HCT116 (cell line): ENCODE measurements around the gene ABHD2. TPM values are rescaled to one million over a fixed set of nuclear protein-coding genes. Genes with fewer than 3 reads are reported as not detected.
"Not testable (repeated sequence)": the region's sequence is repeated elsewhere in the genome, so short reads cannot be mapped to it uniquely, and the experiment has no call there.

Experiments
- ATAC-seq: fragments of 200-7000 bp; cut with Tn5 transposase; 2 replicates; pipeline ENCODE4 v1.9.1; 2020; ENCODE audit warnings: mild to moderate bottlenecking, moderate library complexity
- BruUV-seq: library from RNA; stranded (reverse); fragments of 400-500 nt; replicated peaks from 2 replicates; lab custom pipeline; 2021; lab: Mats Ljungman, UMichigan
- CTCF ChIA-PET: fragments of 300-600 bp; sonication (Branson Sonifier 250); formaldehyde crosslinking; loops from one replicate; lab custom pipeline; 2021; ENCODE audit warnings: antibody characterized with exemption; lab: Charles Lee
- POLR2A ChIA-PET: fragments of 300-600, 350-600 bp; sonication (Branson Sonifier 250); formaldehyde crosslinking; loops from one replicate; lab custom pipeline; 2021; ENCODE audit warnings: antibody characterized with exemption; lab: Charles Lee
- RAD21 ChIA-PET, 2 experiments: fragments of 300-600 bp; sonication (Branson Sonifier 250); formaldehyde crosslinking; loops; one replicate each; lab custom pipeline; 2023; ENCODE audit warnings: low total read pairs in 2 of 2; ENCODE audit not compliant: uncharacterized antibody in 2 of 2, unreplicated experiment in 2 of 2, low non-redundant PET in 1 of 2; lab: Charles Lee
- DNase-seq: peaks from one replicate; pipeline ENCODE4 v3.0.0-alpha.2; 2010; ENCODE audit warnings: low read depth, low spot score
- H2AFZ ChIP-seq: fragments of 200-600 bp; shearing (Covaris generic), sonication (generic); 2 replicates; pipeline ENCODE4 v1.6.1; 2017; ENCODE audit warnings: low read depth, mixed run types, mixed read lengths, antibody characterized with exemption, low read length; ENCODE audit not compliant: poor library complexity, severe bottlenecking
- H3K27ac ChIP-seq: 2 replicates; pipeline ENCODE4 v1.5.1; 2012; ENCODE audit warnings: low read depth, low read length
- H3K27me3 ChIP-seq: fragments of 200-600 bp; sonication (generic); 2 replicates; pipeline ENCODE4 v1.6.1; 2016; ENCODE audit warnings: mixed run types, low read length, mixed read lengths; ENCODE audit not compliant: insufficient read depth
- H3K36me3 ChIP-seq, 2 experiments: fragments of 200-500 bp in 1 of 2; fragments of 200-600 bp in 1 of 2; sonication (Bioruptor generic) in 1 of 2; sonication (generic) in 1 of 2; 2 replicates each; pipeline versions ENCODE4 v1.5.1 to v1.6.1; 2014 to 2016; ENCODE audit warnings: low read length in 2 of 2, inconsistent platforms in 1 of 2, mixed read lengths in 1 of 2, mixed run types in 1 of 2; ENCODE audit not compliant: insufficient read depth in 2 of 2, control insufficient read depth in 1 of 2
- H3K4me1 ChIP-seq, 2 experiments: fragments of 200-600 bp in 1 of 2; sonication (generic) in 1 of 2; 2 replicates each; pipeline versions ENCODE4 v1.5.1 to v1.6.1; 2012 to 2017; ENCODE audit warnings: low read length in 2 of 2, inconsistent platforms in 1 of 2, mild to moderate bottlenecking in 1 of 2, mixed read lengths in 1 of 2, mixed run types in 1 of 2, moderate library complexity in 1 of 2; ENCODE audit not compliant: insufficient read depth in 2 of 2, control insufficient read depth in 1 of 2
- H3K4me2 ChIP-seq: fragments of 200-600 bp; sonication (generic); 2 replicates; pipeline ENCODE4 v1.6.1; 2017; ENCODE audit warnings: mixed run types, low read length, mixed read lengths
- H3K4me3 ChIP-seq, 2 experiments: fragments of 200-600 bp in 1 of 2; sonication (generic) in 1 of 2; replicated peaks in 1 of 2; 2 replicates each; pipeline ENCODE4 v1.5.1; 2011 to 2016; ENCODE audit warnings: low read length in 2 of 2, control low read depth in 1 of 2, low read depth in 1 of 2, mild to moderate bottlenecking in 1 of 2, mixed read lengths in 1 of 2, mixed run types in 1 of 2
- H3K79me2 ChIP-seq: fragments of 200-600 bp; sonication (generic); 2 replicates; pipeline ENCODE4 v1.6.1; 2017; ENCODE audit warnings: mild to moderate bottlenecking, mixed run types, low read length, moderate library complexity, mixed read lengths; ENCODE audit not compliant: insufficient read depth
- H3K9ac ChIP-seq: fragments of 200-600 bp; sonication (generic); 2 replicates; pipeline ENCODE4 v1.6.1; 2016; ENCODE audit warnings: low read length, mixed read lengths
- H3K9me2 ChIP-seq: fragments of 200-600 bp; sonication (generic), shearing (Covaris generic); 2 replicates; pipeline ENCODE4 v1.6.1; 2017; ENCODE audit warnings: mixed run types, mild to moderate bottlenecking, moderate library complexity; ENCODE audit not compliant: insufficient read depth
- H3K9me3 ChIP-seq, 2 experiments: fragments of 200-500 bp in 1 of 2; fragments of 200-600 bp in 1 of 2; sonication (Bioruptor generic) in 1 of 2; sonication (generic) in 1 of 2; 2 replicates each; pipeline ENCODE4 v1.6.1; 2014 to 2017; ENCODE audit warnings: low read length in 2 of 2, mixed read lengths in 2 of 2, inconsistent platforms in 1 of 2, low read depth in 1 of 2, mild to moderate bottlenecking in 1 of 2, mixed run types in 1 of 2, moderate library complexity in 1 of 2; ENCODE audit not compliant: control insufficient read depth in 1 of 2, insufficient read depth in 1 of 2
- H4K20me1 ChIP-seq: fragments of 200-600 bp; sonication (generic), shearing (Covaris generic); 2 replicates; pipeline ENCODE4 v1.6.1; 2017; ENCODE audit warnings: mixed run types, mild to moderate bottlenecking, moderate library complexity; ENCODE audit not compliant: insufficient read depth
- CBX3 ChIP-seq: IDR thresholded peaks from 2 replicates; pipeline ENCODE4 v1.6.1; 2012; ENCODE audit warnings: low read depth
- CEBPB ChIP-seq: IDR thresholded peaks from 2 replicates; pipeline ENCODE4 v1.6.1; 2012; ENCODE audit warnings: low read depth
- EZH2 ChIP-seq: fragments of 200-600 bp; sonication (generic); IDR thresholded peaks from 2 replicates; pipeline ENCODE4 v1.6.1; 2017; ENCODE audit warnings: antibody characterized with exemption, mixed run types
- EZH2phosphoT487 ChIP-seq: fragments of 200-600 bp; IDR thresholded peaks from 2 replicates; pipeline ENCODE4 v1.6.1; 2018; ENCODE audit warnings: antibody characterized with exemption, borderline replicate concordance
- FOSL1 ChIP-seq: IDR thresholded peaks from 2 replicates; pipeline ENCODE4 v1.6.1; 2012; ENCODE audit warnings: low read depth
- POLR2A ChIP-seq: IDR thresholded peaks from 2 replicates; pipeline ENCODE4 v1.7.0; 2011; ENCODE audit warnings: borderline replicate concordance; ENCODE audit not compliant: insufficient read depth, insufficient read length; ENCODE audit errors: extremely low read depth
- RAD21 ChIP-seq: IDR thresholded peaks from 2 replicates; pipeline ENCODE4 v1.6.1; 2012; ENCODE audit warnings: low read depth, mild to moderate bottlenecking
- REST ChIP-seq: IDR thresholded peaks from 2 replicates; pipeline ENCODE4 v1.6.1; 2012; ENCODE audit warnings: low read depth
- SP1 ChIP-seq: IDR thresholded peaks from 2 replicates; pipeline ENCODE4 v1.6.1; 2012; ENCODE audit warnings: low read depth
- ZNF274 ChIP-seq: fragments of 200-500 bp; sonication (Bioruptor generic); IDR thresholded peaks from 2 replicates; pipeline ENCODE4 v1.6.1; 2014; ENCODE audit warnings: mild to moderate bottlenecking, low read depth, low read length, inconsistent platforms
- intact Hi-C: fragments of 100-400 bp; cut with micrococcal nuclease; formaldehyde crosslinking; loops from 2 replicates; pipeline ENCODE4 v1.10.0; 2022
- total RNA-seq: library from RNA; stranded (reverse); gene quantifications from one replicate; pipeline ENCODE4 v1.2.1, GENCODE V29; 2021; ENCODE audit not compliant: unreplicated experiment
- TF ChIP-seq, protein P1 (sequence below): IDR thresholded peaks from 2 replicates; pipeline ENCODE4 v1.6.1; 2011; ENCODE audit warnings: mild to moderate bottlenecking, low read length, moderate library complexity; ENCODE audit not compliant: insufficient replicate concordance; ENCODE audit errors: extremely low read depth

The ABHD2 gene
- total RNA-seq, 1 experiment from 2014 or later, result 40.8 TPM

GRCh38 chr15:89140595-89140994 is 52.3 kb downstream of the ABHD2 start:
- ATAC-seq (no peak), DNase-seq (no peak)
- no peaks in the 10 kb centered on the region for H3K36me3 ChIP-seq
- no peak overlapping the region for H3K4me3 ChIP-seq
- no peaks in the 10 kb centered on the region for H3K79me2 ChIP-seq
- no peak overlapping the region for H3K27ac ChIP-seq
- H3K4me1 ChIP-seq, result peaks cover 0 to 5% of the 10 kb centered on the region in 2 experiments; a peak in 1 of 4 replicates
- RAD21 ChIA-PET, result no interaction called here
- POLR2A ChIA-PET, result no interaction called here
- H3K4me2 ChIP-seq, result no peak overlapping the region
- no peaks in the 10 kb centered on the region for H3K9me2 ChIP-seq
- intact Hi-C loops, result no loop called here
- CTCF ChIA-PET, result interaction anchor here (1.4 kb wide), 1 partner anchor 37 kb away, joined by 4 read pairs; no protein-coding TSS in a partner anchor
- no TSS peak for BruUV-seq
- no peaks in the 10 kb centered on the region for H3K9me3 ChIP-seq
- no peaks in the 10 kb centered on the region for H4K20me1 ChIP-seq
- no peak overlapping the region for H3K9ac ChIP-seq
- no peak overlapping the region for H2AFZ ChIP-seq
- H3K27me3 ChIP-seq, result no peaks in the 10 kb centered on the region
- TF ChIP-seq CBX3, result no peak
- no peak for TF ChIP-seq POLR2A
- no peak for TF ChIP-seq ZNF274
- TF ChIP-seq EZH2phosphoT487, result no peak
- TF ChIP-seq FOSL1, result no peak
- TF ChIP-seq RAD21, result no peak
- no peak for TF ChIP-seq EZH2
- no peak for TF ChIP-seq CEBPB
- TF ChIP-seq, protein P1, sequence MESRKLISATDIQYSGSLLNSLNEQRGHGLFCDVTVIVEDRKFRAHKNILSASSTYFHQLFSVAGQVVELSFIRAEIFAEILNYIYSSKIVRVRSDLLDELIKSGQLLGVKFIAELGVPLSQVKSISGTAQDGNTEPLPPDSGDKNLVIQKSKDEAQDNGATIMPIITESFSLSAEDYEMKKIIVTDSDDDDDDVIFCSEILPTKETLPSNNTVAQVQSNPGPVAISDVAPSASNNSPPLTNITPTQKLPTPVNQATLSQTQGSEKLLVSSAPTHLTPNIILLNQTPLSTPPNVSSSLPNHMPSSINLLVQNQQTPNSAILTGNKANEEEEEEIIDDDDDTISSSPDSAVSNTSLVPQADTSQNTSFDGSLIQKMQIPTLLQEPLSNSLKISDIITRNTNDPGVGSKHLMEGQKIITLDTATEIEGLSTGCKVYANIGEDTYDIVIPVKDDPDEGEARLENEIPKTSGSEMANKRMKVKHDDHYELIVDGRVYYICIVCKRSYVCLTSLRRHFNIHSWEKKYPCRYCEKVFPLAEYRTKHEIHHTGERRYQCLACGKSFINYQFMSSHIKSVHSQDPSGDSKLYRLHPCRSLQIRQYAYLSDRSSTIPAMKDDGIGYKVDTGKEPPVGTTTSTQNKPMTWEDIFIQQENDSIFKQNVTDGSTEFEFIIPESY, result no peak
- no peak for TF ChIP-seq REST
- no peak for TF ChIP-seq SP1

- H3K4me1 ChIP-seq, H3K4me3 ChIP-seq, H3K9me3 ChIP-seq, H3K27ac ChIP-seq, POLR2A ChIA-PET, H2AFZ ChIP-seq, H3K4me2 ChIP-seq, ATAC-seq, H3K9me2 ChIP-seq, RAD21 ChIA-PET, DNase-seq, CTCF ChIA-PET, BruUV-seq, H3K9ac ChIP-seq, H3K36me3 ChIP-seq, H3K27me3 ChIP-seq, H4K20me1 ChIP-seq, intact Hi-C loops, H3K79me2 ChIP-seq: not testable (repeated sequence)
These were observed 52.9 kb downstream of the ABHD2 start for GRCh38 chr15:89141159-89141558.
